Activated CD4-positive, alpha-beta memory T cell treated with anti-CD3 and anti-CD28 coated beads for 36 hours (primary cell): ENCODE results near the gene TRERF1. TPM values are rescaled to one million over a fixed set of nuclear protein-coding genes. Genes with fewer than 3 reads are reported as not detected.
"Not testable (repeated sequence)": the region's sequence is repeated elsewhere in the genome, so short reads cannot be mapped to it uniquely, and the experiment has no call there.

Source experiments
- CTCF ChIA-PET: fragments of 350-600 bp; sonication (Branson Sonifier 250); formaldehyde crosslinking; loops from one replicate; lab custom pipeline; 2021; ENCODE audit warnings: antibody characterized with exemption, inconsistent platforms; lab: Charles Lee
- POLR2A ChIA-PET: fragments of 350-600 bp; sonication (Branson Sonifier 250); formaldehyde crosslinking; loops from one replicate; lab custom pipeline; 2021; ENCODE audit warnings: antibody characterized with exemption; lab: Charles Lee
- DNase-seq: peaks from one replicate; pipeline ENCODE4 v3.0.0-alpha.2; 2020
- H3K27ac Mint-ChIP-seq: one replicate; pipeline ENCODE4 v1.8.0; 2021; ENCODE audit warnings: mixed read lengths
- H3K27me3 Mint-ChIP-seq: one replicate; pipeline ENCODE4 v1.8.0; 2021; ENCODE audit warnings: mixed read lengths
- H3K36me3 Mint-ChIP-seq: one replicate; pipeline ENCODE4 v1.8.0; 2021; ENCODE audit warnings: mixed read lengths
- H3K4me1 Mint-ChIP-seq: one replicate; pipeline ENCODE4 v1.8.0; 2021; ENCODE audit warnings: low read depth, mixed read lengths
- H3K4me3 Mint-ChIP-seq: one replicate; pipeline ENCODE4 v1.8.0; 2021; ENCODE audit warnings: mild to moderate bottlenecking, mixed read lengths
- H3K9me3 Mint-ChIP-seq: one replicate; pipeline ENCODE4 v1.8.0; 2021; ENCODE audit warnings: mixed read lengths
- intact Hi-C: fragments of 100-400 bp; cut with micrococcal nuclease; formaldehyde crosslinking; loops from one replicate; pipeline ENCODE4 v1.15.1; 2023
- total RNA-seq, 2 experiments: library from RNA; stranded (reverse); gene quantifications; one replicate each; pipeline ENCODE4 v1.2.3, GENCODE V29; 2021

The TRERF1 gene
- total RNA-seq, 2 experiments from 2014 or later, result 16.3 to 16.7 TPM

DNA sequence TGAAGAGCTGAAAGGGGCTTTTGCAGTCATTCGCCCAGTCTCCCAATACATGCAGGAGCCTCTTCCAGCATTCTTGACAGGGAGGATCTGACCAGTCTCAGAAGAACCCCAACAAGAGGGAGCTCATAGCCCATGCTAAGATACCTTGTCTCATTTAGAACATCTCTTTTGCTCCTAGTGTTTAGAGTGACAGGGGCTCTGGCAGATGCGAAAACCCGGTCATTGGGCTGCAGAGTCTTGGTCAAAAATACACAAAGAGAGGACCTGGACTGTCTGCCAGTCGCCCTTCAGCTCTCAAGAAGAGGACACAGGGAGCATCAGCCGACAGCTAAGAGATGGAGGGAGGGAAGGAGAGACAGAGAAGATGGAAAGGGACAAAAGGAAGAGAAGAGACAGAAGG is 257.7 kb downstream of the TRERF1 start:
- no peak overlapping the region for H3K4me3 Mint-ChIP-seq
- H3K4me1 Mint-ChIP-seq, result no peaks in the 10 kb centered on the region
- ChIA-PET CTCF (interaction anchor here (1.0 to 1.6 kb wide), 2 partner anchors 21 to 57 kb away, joined by 4 read pairs; no protein-coding TSS in a partner anchor), POLR2A (no interaction called here)
- H3K36me3 Mint-ChIP-seq, result no peaks in the 10 kb centered on the region
- no peaks in the 10 kb centered on the region for H3K9me3 Mint-ChIP-seq
- intact Hi-C loops, result no loop called here
- H3K27me3 Mint-ChIP-seq, result no peaks in the 10 kb centered on the region
- DNase-seq, result no peak
- no peak overlapping the region for H3K27ac Mint-ChIP-seq

- H3K9me3 Mint-ChIP-seq, result no peaks in the 10 kb centered on the region
- H3K36me3 Mint-ChIP-seq, result no peaks in the 10 kb centered on the region
These were observed 258.2 kb downstream of the TRERF1 start for GRCh38 chr6:42193491-42193894.

GRCh38 chr6:42192385-42192784 is 259.3 kb downstream of the TRERF1 start:
- H3K4me1 Mint-ChIP-seq, POLR2A ChIA-PET, intact Hi-C loops, H3K27ac Mint-ChIP-seq, DNase-seq, H3K4me3 Mint-ChIP-seq, H3K27me3 Mint-ChIP-seq, H3K9me3 Mint-ChIP-seq, H3K36me3 Mint-ChIP-seq: not testable (repeated sequence)
- CTCF ChIA-PET, result interaction anchor here (0.7 kb wide), 1 partner anchor 416 kb away, joined by 3 read pairs; no protein-coding TSS in a partner anchor

More at GRCh38 chr6:42193491-42193894, 258.2 kb downstream of the TRERF1 start:
- no peaks in the 10 kb centered on the region for H3K4me1 Mint-ChIP-seq
- no peak overlapping the region for H3K27ac Mint-ChIP-seq
- intact Hi-C loops, result no loop called here
- ChIA-PET POLR2A (no interaction called here), CTCF (interaction anchor here (1.0 to 1.6 kb wide), 2 partner anchors 21 to 57 kb away, joined by 4 read pairs; no protein-coding TSS in a partner anchor)
- DNase-seq, result no peak
- H3K4me3 Mint-ChIP-seq, result no peak overlapping the region
- H3K27me3 Mint-ChIP-seq, result no peaks in the 10 kb centered on the region

DNA sequence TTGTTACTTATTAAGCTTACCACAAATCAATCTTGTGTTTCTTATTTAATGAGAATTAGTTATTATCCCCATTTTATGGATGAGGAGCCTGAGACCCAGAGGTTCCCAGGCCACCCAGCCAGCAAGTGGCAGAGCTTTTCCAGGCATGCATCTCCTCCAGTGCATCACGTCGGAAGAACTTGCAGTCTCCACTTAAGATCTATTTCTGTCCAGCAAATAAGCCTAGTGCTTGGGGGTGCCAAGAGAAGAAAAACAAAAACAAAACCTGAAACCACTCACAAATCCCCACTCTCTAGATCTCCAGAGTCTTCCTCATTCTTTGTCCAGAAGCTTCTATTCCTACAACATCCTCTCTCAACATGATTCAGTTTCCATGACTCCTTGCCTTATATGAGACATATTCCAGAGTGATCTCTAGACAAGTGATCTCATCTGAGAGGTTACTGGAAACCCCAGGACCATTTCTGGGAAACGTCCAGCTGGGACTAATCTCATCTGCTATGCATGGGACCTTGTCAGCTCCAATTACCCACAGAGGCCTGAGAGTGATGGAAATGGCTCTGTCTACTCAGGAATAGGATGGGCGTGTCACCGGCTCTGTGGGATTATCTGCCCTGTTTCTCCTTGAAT is 261.1 kb downstream of the TRERF1 start:
- DNase-seq, result no peak
- intact Hi-C loops, result no loop called here
- Mint-ChIP-seq H3K27me3 (no peaks in the 10 kb centered on the region), H3K9me3 (no peaks in the 10 kb centered on the region), H3K4me1 (no peaks in the 10 kb centered on the region), H3K27ac (no peak overlapping the region), H3K36me3 (no peaks in the 10 kb centered on the region), H3K4me3 (no peak overlapping the region)
- ChIA-PET POLR2A (no interaction called here), CTCF (interaction anchor here (2.0 kb wide), 1 partner anchor 24 kb away, joined by 7 read pairs; no protein-coding TSS in a partner anchor)

GRCh38 chr6:42188406-42188805 is 263.3 kb downstream of the TRERF1 start:
- no peak for DNase-seq
- POLR2A ChIA-PET, result interaction anchor here (0.8 kb wide), 1 partner anchor 9 kb away, joined by 3 read pairs; no protein-coding TSS in a partner anchor
- Mint-ChIP-seq H3K4me1 (no peaks in the 10 kb centered on the region), H3K4me3 (no peak overlapping the region), H3K27me3 (no peaks in the 10 kb centered on the region), H3K27ac (no peak overlapping the region), H3K36me3 (no peaks in the 10 kb centered on the region), H3K9me3 (no peaks in the 10 kb centered on the region)
- intact Hi-C loops, result no loop called here
- CTCF ChIA-PET, result interaction anchor here (1.2 kb wide), 1 partner anchor 359 kb away, joined by 6 read pairs; no protein-coding TSS in a partner anchor

- no peaks in the 10 kb centered on the region for H3K4me1 Mint-ChIP-seq
- H3K36me3 Mint-ChIP-seq, result no peaks in the 10 kb centered on the region
- DNase-seq, result no peak
- H3K9me3 Mint-ChIP-seq, result no peaks in the 10 kb centered on the region
- H3K27ac Mint-ChIP-seq, result no peak overlapping the region
- H3K27me3 Mint-ChIP-seq, result no peaks in the 10 kb centered on the region
- ChIA-PET CTCF (interaction anchor here (1.0 to 1.1 kb wide), 2 partner anchors 17 to 362 kb away, joined by 3 to 4 read pairs; no protein-coding TSS in a partner anchor), POLR2A (interaction anchor here (0.6 kb wide), 1 partner anchor 187 kb away, joined by 3 read pairs; no protein-coding TSS in a partner anchor)
- intact Hi-C loops, result no loop called here
- H3K4me3 Mint-ChIP-seq, result no peak overlapping the region
These were observed 266.1 kb downstream of the TRERF1 start for GRCh38 chr6:42185597-42185996.

- no peak for DNase-seq
- Mint-ChIP-seq H3K27me3 (peaks cover 2% of the 10 kb centered on the region), H3K36me3 (no peaks in the 10 kb centered on the region), H3K4me1 (peaks cover 5% of the 10 kb centered on the region), H3K9me3 (no peaks in the 10 kb centered on the region), H3K27ac (no peak overlapping the region), H3K4me3 (no peak overlapping the region)
- intact Hi-C loops, result no loop called here
- POLR2A ChIA-PET, result no interaction called here
- CTCF ChIA-PET, result interaction anchor here (1.1 kb wide), 1 partner anchor 363 kb away, joined by 4 read pairs; no protein-coding TSS in a partner anchor
These were observed 267.3 kb downstream of the TRERF1 start for GRCh38 chr6:42184475-42184874.

DNA sequence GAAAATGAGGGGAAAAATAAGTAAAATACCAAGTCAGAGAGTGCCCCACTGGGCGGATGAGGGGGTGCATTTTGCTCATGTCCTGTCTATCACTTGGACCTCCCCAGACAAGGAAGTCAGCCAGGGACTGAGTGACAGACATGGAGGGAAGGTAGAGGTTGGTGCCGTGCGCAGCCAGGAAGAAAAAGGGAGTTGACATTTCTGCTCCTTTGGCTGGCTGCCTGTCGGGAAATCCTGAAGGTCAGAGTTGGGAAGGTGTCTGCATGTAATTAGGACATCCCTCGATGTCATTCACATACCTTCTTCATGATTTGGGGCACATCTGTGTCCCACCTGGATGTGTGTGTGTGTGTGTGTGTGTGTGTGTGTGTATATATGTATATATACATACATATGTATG is 269.6 kb downstream of the TRERF1 start:
- POLR2A ChIA-PET, result interaction anchor here (0.6 kb wide), 1 partner anchor 276 kb away, joined by 3 read pairs; no protein-coding TSS in a partner anchor
- no peak for DNase-seq
- H3K4me3 Mint-ChIP-seq, result no peak overlapping the region

GRCh38 chr6:42179945-42180313 is 271.8 kb downstream of the TRERF1 start:
- peaks cover 2% of the 10 kb centered on the region for H3K27me3 Mint-ChIP-seq
- no peaks in the 10 kb centered on the region for H3K36me3 Mint-ChIP-seq
- H3K4me3 Mint-ChIP-seq, result no peak overlapping the region
- ChIA-PET POLR2A (interaction anchor here (0.7 kb wide), 1 partner anchor 8 kb away, joined by 3 read pairs; no protein-coding TSS in a partner anchor), CTCF (interaction anchor here (1.3 kb wide), 1 partner anchor 76 kb away, joined by 3 read pairs; no protein-coding TSS in a partner anchor)
- H3K9me3 Mint-ChIP-seq, result no peaks in the 10 kb centered on the region
- H3K27ac Mint-ChIP-seq, result no peak overlapping the region
- DNase-seq, result peak; percentile 49
- peaks cover 5% of the 10 kb centered on the region for H3K4me1 Mint-ChIP-seq
- intact Hi-C loops, result no loop called here

More for the DNA sequence above, 269.6 kb downstream of the TRERF1 start:
- intact Hi-C loops, result no loop called here
- H3K27me3 Mint-ChIP-seq, result peaks cover 2% of the 10 kb centered on the region
- CTCF ChIA-PET, result no interaction called here
- H3K9me3 Mint-ChIP-seq, result no peaks in the 10 kb centered on the region
- H3K36me3 Mint-ChIP-seq, result no peaks in the 10 kb centered on the region
- no peak overlapping the region for H3K27ac Mint-ChIP-seq
- H3K4me1 Mint-ChIP-seq, result peaks cover 5% of the 10 kb centered on the region

- CTCF ChIA-PET, result interaction anchor here (1.3 kb wide), 2 partner anchors 75 to 368 kb away, joined by 3 read pairs; no protein-coding TSS in a partner anchor
These were observed 272.3 kb downstream of the TRERF1 start for GRCh38 chr6:42179261-42179944.

GRCh38 chr6:42177514-42178364 is 274.0 kb downstream of the TRERF1 start:
- H3K27me3 Mint-ChIP-seq, result peaks cover 2% of the 10 kb centered on the region
- intact Hi-C loops, result no loop called here
- H3K27ac Mint-ChIP-seq, result no peak overlapping the region
- no peaks in the 10 kb centered on the region for H3K36me3 Mint-ChIP-seq
- ChIA-PET POLR2A (no interaction called here), CTCF (interaction anchor here (0.9 to 1.6 kb wide), 4 partner anchors 8 to 369 kb away, joined by 3 read pairs; no protein-coding TSS in a partner anchor)
- no peak overlapping the region for H3K4me3 Mint-ChIP-seq
- peaks cover 5% of the 10 kb centered on the region for H3K4me1 Mint-ChIP-seq
- peak; percentile 22 for DNase-seq
- no peaks in the 10 kb centered on the region for H3K9me3 Mint-ChIP-seq

More at GRCh38 chr6:42179261-42179944, 272.3 kb downstream of the TRERF1 start:
- Mint-ChIP-seq H3K4me3 (no peak overlapping the region), H3K9me3 (no peaks in the 10 kb centered on the region), H3K36me3 (no peaks in the 10 kb centered on the region), H3K27ac (no peak overlapping the region), H3K27me3 (peaks cover 2% of the 10 kb centered on the region), H3K4me1 (peaks cover 5% of the 10 kb centered on the region)
- no peak for DNase-seq
- intact Hi-C loops, result no loop called here
- POLR2A ChIA-PET, result interaction anchor here (0.7 kb wide), 1 partner anchor 8 kb away, joined by 3 read pairs; no protein-coding TSS in a partner anchor
